Spleen (tissue), 11 donors: ENCODE measurements around the gene ACTR1B. TPM values are rescaled to one million over a fixed set of nuclear protein-coding genes. Genes with fewer than 3 reads are reported as not detected.

Source experiments
- DNase-seq: peaks from one replicate; pipeline ENCODE4 v3.0.0-alpha.2; 2020
- H3K27ac ChIP-seq, 8 donors: fragments of 200-600 bp; sonication (generic) in 7 of 8; 1 replicate in 4 of 8; 2 replicates in 4 of 8; pipeline versions ENCODE4 v1.5.0 to v1.8.0; 2016 to 2021; ENCODE audit warnings: inconsistent platforms in 4 of 8, mild to moderate bottlenecking in 4 of 8, moderate library complexity in 1 of 8
- H3K27me3 ChIP-seq, 7 donors: fragments of 200-600 bp; sonication (generic) in 6 of 7; replicated peaks in 1 of 7; 1 replicate in 4 of 7; 2 replicates in 3 of 7; pipeline versions ENCODE4 v1.5.0 to v1.8.0; 2016 to 2021; ENCODE audit warnings: inconsistent platforms in 3 of 7, mild to moderate bottlenecking in 1 of 7
- H3K36me3 ChIP-seq, 6 donors: fragments of 200-600 bp; sonication (generic) in 5 of 6; 1 replicate in 4 of 6; 2 replicates in 2 of 6; pipeline versions ENCODE4 v1.5.0 to v1.8.0; 2016 to 2021; ENCODE audit warnings: inconsistent platforms in 2 of 6
- H3K4me1 ChIP-seq, 6 donors: fragments of 200-600 bp; sonication (generic) in 5 of 6; 1 replicate in 3 of 6; 2 replicates in 3 of 6; pipeline versions ENCODE4 v1.5.0 to v1.8.0; 2016 to 2021; ENCODE audit warnings: inconsistent platforms in 3 of 6
- H3K4me3 ChIP-seq, 8 donors: fragments of 200-600 bp; sonication (generic) in 7 of 8; 1 replicate in 4 of 8; 2 replicates in 4 of 8; pipeline versions ENCODE4 v1.5.0 to v1.8.0; 2016 to 2021; ENCODE audit warnings: inconsistent platforms in 4 of 8, mild to moderate bottlenecking in 4 of 8, moderate library complexity in 2 of 8
- H3K9me3 ChIP-seq, 8 donors: fragments of 200-600 bp; sonication (generic) in 7 of 8; 1 replicate in 4 of 8; 2 replicates in 4 of 8; pipeline versions ENCODE4 v1.5.0 to v1.8.0; 2016 to 2021; ENCODE audit warnings: inconsistent platforms in 4 of 8
- CTCF ChIP-seq, 11 experiments: fragments of 200-600 bp in 7 of 11; fragments of 450-650 bp in 4 of 11; sonication (generic) in 4 of 11; IDR thresholded peaks in 8 of 11; conservative IDR thresholded peaks in 3 of 11; 1 replicate in 7 of 11; 2 replicates in 4 of 11; pipeline versions ENCODE4 v1.4.0 to v1.8.0; 2016 to 2021; ENCODE audit warnings: antibody characterized with exemption in 11 of 11, inconsistent platforms in 4 of 11, mild to moderate bottlenecking in 1 of 11
- POLR2A ChIP-seq, 3 donors: fragments of 450-650 bp; IDR thresholded peaks; one replicate each; pipeline ENCODE4 v1.5.1; 2017; ENCODE audit warnings: antibody characterized with exemption in 3 of 3, mild to moderate bottlenecking in 1 of 3
- POLR2AphosphoS5 ChIP-seq, 3 donors: sonication (generic); formaldehyde crosslinking; IDR thresholded peaks; one replicate each; pipeline ENCODE4 v1.5.1; 2017; ENCODE audit warnings: antibody characterized with exemption in 3 of 3
- WGBS, 5 donors: extraction: QIAGEN DNeasy Blood & Tissue Kit in 3 of 5; methylation state at CpG; one replicate each; pipeline versions ENCODE4 v1.1.5 to v1.1.7; 2013 to 2018; 5-methylcytosine and 5-hydroxymethylcytosine counted together
- intact Hi-C: fragments of 100-400 bp; cut with DNase I; formaldehyde crosslinking; loops from one replicate; pipeline ENCODE4 v1.15.0; 2023; ENCODE audit warnings: low total_unique reads
- polyA plus RNA-seq, 3 donors: library from polyadenylated mRNA; stranded (reverse); fragments of 200-250 nt; gene quantifications; one replicate each; pipeline ENCODE4 v1.2.1, GENCODE V29; 2013
- total RNA-seq, 7 donors: library from RNA; depleted of rRNA in 3 of 7; stranded (reverse); fragments of >200 nt in 3 of 7; fragmentation: NEBNext Ultra II Directional in 4 of 7; extraction: Animal tissue kit (Norgen Biotek cat#: 25700) in 4 of 7; gene quantifications; one replicate each; pipeline versions ENCODE4 v1.1.0 to v1.2.1, GENCODE V29; 2016 to 2021
- donor health status: healthy with polysubstance abuse.
- donor health status: DM: no; HTN: no; CAD: no; lungs with moderate emphysema.
- donor health status: DM: no; HTN: no; CAD: no.
- donor health status: Bipolar disorder and iron deficiency.
- donor health status: healthy.
- donor health status: DM: no; HTN: no; CAD: no.
- donor health status: DM: yes; HTN: yes; CAD: no.

ACTR1B gene
- total and polyA plus RNA-seq, 10 donors = 59.7 to 101 (median 77.1) TPM

DNA sequence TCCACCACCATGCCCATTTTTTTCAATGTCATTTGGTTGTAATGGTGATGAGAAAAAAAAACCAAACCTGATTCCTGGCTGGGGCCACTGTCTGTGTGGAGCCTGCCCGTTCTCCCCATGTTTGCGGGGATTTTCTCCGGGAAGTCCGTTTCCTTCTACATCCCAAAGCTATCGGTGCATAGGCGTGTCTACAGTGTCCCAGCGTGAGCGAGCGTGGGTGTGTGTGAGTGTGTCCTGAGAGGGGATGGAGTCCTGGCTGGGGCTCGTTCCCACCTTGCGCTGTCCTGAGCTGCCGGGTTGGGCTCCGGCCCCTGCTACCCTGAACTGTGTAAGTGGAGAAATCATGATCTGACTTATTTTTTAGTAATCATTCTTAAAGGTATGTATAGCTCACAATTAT lies 42.3 kb upstream of the ACTR1B start:
- intact Hi-C loops = no loop called here
- Histone ChIP-seq H3K9me3 (no peaks in the 10 kb centered on the region), H3K4me1 (peaks cover 0 to 16% (median 3%) of the 10 kb centered on the region in 6 donors), H3K36me3 (no peaks in the 10 kb centered on the region), H3K27ac (no peak overlapping the region), H3K4me3 (no peak overlapping the region), H3K27me3 (peaks cover 0 to 28% (median 0%) of the 10 kb centered on the region in 7 donors)
- DNase-seq = no peak
- TF ChIP-seq CTCF (IDR thresholded peaks at IDR 0.05 in 8 of 11, conservative IDR thresholded peaks at IDR 0.05 in 3 of 11) (no peak), POLR2AphosphoS5 (IDR thresholded peaks at IDR 0.05) (no peak), POLR2A (IDR thresholded peaks at IDR 0.05) (no peak)
- WGBS, 5 donors = 93 to 98% (median 96%) methylated on average over 13 of the region's 13 CpGs

DNA sequence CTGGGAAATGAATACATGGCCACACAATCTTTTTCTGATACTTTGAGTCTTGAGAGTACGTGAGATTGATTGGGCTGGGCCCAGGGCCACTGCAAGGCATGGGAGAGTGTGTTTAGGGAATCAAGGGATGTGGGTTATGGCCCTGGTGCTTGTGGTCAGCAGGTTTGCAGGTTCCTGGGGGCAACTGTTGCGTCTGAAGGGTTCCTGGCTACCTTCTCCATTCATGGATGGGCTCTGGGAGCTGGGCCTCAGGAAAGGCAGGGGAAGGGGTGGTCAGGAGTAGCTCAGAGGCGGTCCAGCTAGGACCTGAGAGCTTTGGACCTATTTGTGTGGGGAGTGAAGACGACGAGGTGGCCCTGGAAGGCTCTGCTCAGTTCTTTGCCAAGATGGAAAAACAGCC lies 41.1 kb upstream of the ACTR1B start:
- Histone ChIP-seq H3K4me3 (no peak overlapping the region), H3K9me3 (no peaks in the 10 kb centered on the region), H3K27ac (no peak overlapping the region), H3K4me1 (peaks cover 0 to 10% (median 2%) of the 10 kb centered on the region in 6 donors), H3K36me3 (no peaks in the 10 kb centered on the region), H3K27me3 (peaks cover 0 to 28% (median 0%) of the 10 kb centered on the region in 7 donors)
- whole genome bisulfite sequencing, 5 donors = 90 to 98% (median 94%) methylated on average over 5 of the region's 5 CpGs
- no peak for DNase-seq
- TF ChIP-seq POLR2AphosphoS5 (IDR thresholded peaks at IDR 0.05) (no peak), CTCF (IDR thresholded peaks at IDR 0.05 in 8 of 11, conservative IDR thresholded peaks at IDR 0.05 in 3 of 11) (no peak), POLR2A (IDR thresholded peaks at IDR 0.05) (no peak)
- intact Hi-C loops = loop anchor here (5.0 kb wide), 1 partner anchor 682 kb away; no protein-coding TSS in a partner anchor

GRCh38 chr2:97703741-97704140 lies 39.9 kb upstream of the ACTR1B start:
- intact Hi-C loops = loop anchor here (5.0 kb wide), 1 partner anchor 684 kb away; no protein-coding TSS in a partner anchor
- no peak overlapping the region for H3K4me3 ChIP-seq
- no peaks in the 10 kb centered on the region for H3K36me3 ChIP-seq
- H3K4me1 ChIP-seq = peaks cover 0 to 6% (median 0%) of the 10 kb centered on the region in 6 donors
- H3K9me3 ChIP-seq = no peaks in the 10 kb centered on the region
- no peak for DNase-seq
- TF ChIP-seq CTCF (IDR thresholded peaks at IDR 0.05 in 8 of 11, conservative IDR thresholded peaks at IDR 0.05 in 3 of 11) (no peak), POLR2A (IDR thresholded peaks at IDR 0.05) (no peak), POLR2AphosphoS5 (IDR thresholded peaks at IDR 0.05) (no peak)
- 72 to 87% (median 84%) methylated on average over 3 of the region's 3 CpGs for WGBS, 5 donors
- H3K27me3 ChIP-seq = peaks cover 0 to 17% (median 0%) of the 10 kb centered on the region in 7 donors
- H3K27ac ChIP-seq = no peak overlapping the region

DNA sequence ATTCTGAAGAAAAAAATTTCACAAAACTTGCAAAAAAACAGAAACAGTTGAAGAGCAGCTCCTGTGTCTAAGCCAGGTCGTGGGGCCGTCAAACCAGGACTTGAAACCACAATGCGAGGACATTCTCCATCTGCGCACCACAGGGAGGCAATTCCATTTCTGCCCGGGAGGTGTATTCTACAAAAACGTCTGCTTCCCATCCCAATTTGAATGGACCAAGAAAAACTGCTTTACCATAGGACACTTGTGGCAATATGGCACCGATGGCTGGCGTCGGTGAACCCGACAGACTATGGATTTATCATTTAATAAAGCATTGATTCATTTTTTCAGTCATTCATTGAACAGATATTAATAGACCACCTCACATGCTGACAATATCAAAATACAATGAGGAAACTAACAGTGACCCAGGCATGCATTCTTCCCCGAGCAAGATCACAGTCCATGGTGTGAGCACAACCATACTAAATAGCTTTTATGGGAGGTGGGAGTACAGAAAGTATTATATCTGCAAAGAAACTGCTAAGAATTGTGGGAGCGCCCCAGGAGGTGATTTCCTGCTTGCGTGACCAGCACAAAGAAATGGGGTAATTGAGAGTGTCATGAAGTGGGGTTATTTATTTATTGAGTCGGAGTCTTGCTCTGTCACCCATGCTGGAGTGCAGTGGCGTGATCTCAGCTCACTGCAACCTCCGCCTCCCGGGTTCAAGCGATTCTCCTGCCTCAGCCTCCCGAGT lies 39.1 kb upstream of the ACTR1B start:
- no peaks in the 10 kb centered on the region for H3K9me3 ChIP-seq
- peaks cover 0 to 9% (median 0%) of the 10 kb centered on the region in 7 donors for H3K27me3 ChIP-seq
- no peak overlapping the region for H3K4me3 ChIP-seq
- no peak for DNase-seq
- H3K36me3 ChIP-seq = no peaks in the 10 kb centered on the region
- WGBS, 5 donors = 86 to 94% (median 92%) methylated on average over 18 to 19 of the region's 19 CpGs
- peaks cover 0 to 6% (median 0%) of the 10 kb centered on the region in 6 donors for H3K4me1 ChIP-seq
- intact Hi-C loops = loop anchor here (5.0 kb wide), 1 partner anchor 684 kb away; no protein-coding TSS in a partner anchor
- TF ChIP-seq CTCF (IDR thresholded peaks at IDR 0.05 in 8 of 11, conservative IDR thresholded peaks at IDR 0.05 in 3 of 11) (no peak), POLR2A (IDR thresholded peaks at IDR 0.05) (no peak), POLR2AphosphoS5 (IDR thresholded peaks at IDR 0.05) (no peak)
- H3K27ac ChIP-seq = no peak overlapping the region
